Ishikawa (cell line): Measurements from ENCODE around the gene AUTS2.

Experiments
- CEBPB ChIP-seq: IDR thresholded peaks from 2 replicates; pipeline ENCODE4 v1.6.1; 2012
- EP300 ChIP-seq: IDR thresholded peaks from 2 replicates; pipeline ENCODE4 v1.6.1; 2012; ENCODE audit warnings: borderline replicate concordance
- FOXM1 ChIP-seq: IDR thresholded peaks from 2 replicates; pipeline ENCODE4 v1.6.1; 2012; ENCODE audit warnings: low read depth, borderline replicate concordance
- NFIC ChIP-seq: IDR thresholded peaks from 2 replicates; pipeline ENCODE4 v1.6.1; 2012
- RAD21 ChIP-seq: IDR thresholded peaks from 2 replicates; pipeline ENCODE4 v1.6.1; 2012; ENCODE audit warnings: low read depth
- TAF1 ChIP-seq: IDR thresholded peaks from 2 replicates; pipeline ENCODE4 v1.6.1; 2012; ENCODE audit warnings: low read depth, mild to moderate bottlenecking
- YY1 ChIP-seq: IDR thresholded peaks from 2 replicates; pipeline ENCODE4 v1.6.1; 2012; ENCODE audit warnings: low read depth
- ZBTB7A ChIP-seq: IDR thresholded peaks from 2 replicates; pipeline ENCODE4 v1.6.1; 2012; ENCODE audit warnings: low read depth
- TF ChIP-seq, protein P1 (sequence below): IDR thresholded peaks from 2 replicates; pipeline ENCODE4 v1.6.1; 2012; ENCODE audit warnings: low read depth, mild to moderate bottlenecking

DNA sequence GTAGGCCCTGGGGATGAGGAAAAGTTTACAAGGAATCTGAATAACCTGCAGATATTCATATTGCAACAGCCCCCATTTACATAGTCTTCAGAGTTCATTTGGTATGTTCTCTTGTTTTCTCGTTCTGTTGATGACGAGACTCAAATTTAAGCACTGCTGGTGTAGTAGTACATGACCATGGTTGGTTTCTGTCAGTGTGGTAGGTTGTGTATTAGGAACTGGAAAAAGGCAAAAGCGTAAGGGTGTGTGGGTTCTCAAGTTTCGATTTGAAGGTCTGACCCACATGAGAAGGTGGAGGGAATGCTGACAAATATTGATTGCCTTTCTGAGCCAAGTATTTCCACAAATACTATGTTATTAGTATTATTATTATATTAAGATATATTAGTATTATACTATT lies 151.7 kb downstream of the AUTS2 start:
- TF ChIP-seq TAF1 (no peak), EP300 (no peak), ZBTB7A (no peak), FOXM1 (no peak), YY1 (no peak), CEBPB (no peak), NFIC (no peak), RAD21 (no peak)
- TF ChIP-seq, protein P1, sequence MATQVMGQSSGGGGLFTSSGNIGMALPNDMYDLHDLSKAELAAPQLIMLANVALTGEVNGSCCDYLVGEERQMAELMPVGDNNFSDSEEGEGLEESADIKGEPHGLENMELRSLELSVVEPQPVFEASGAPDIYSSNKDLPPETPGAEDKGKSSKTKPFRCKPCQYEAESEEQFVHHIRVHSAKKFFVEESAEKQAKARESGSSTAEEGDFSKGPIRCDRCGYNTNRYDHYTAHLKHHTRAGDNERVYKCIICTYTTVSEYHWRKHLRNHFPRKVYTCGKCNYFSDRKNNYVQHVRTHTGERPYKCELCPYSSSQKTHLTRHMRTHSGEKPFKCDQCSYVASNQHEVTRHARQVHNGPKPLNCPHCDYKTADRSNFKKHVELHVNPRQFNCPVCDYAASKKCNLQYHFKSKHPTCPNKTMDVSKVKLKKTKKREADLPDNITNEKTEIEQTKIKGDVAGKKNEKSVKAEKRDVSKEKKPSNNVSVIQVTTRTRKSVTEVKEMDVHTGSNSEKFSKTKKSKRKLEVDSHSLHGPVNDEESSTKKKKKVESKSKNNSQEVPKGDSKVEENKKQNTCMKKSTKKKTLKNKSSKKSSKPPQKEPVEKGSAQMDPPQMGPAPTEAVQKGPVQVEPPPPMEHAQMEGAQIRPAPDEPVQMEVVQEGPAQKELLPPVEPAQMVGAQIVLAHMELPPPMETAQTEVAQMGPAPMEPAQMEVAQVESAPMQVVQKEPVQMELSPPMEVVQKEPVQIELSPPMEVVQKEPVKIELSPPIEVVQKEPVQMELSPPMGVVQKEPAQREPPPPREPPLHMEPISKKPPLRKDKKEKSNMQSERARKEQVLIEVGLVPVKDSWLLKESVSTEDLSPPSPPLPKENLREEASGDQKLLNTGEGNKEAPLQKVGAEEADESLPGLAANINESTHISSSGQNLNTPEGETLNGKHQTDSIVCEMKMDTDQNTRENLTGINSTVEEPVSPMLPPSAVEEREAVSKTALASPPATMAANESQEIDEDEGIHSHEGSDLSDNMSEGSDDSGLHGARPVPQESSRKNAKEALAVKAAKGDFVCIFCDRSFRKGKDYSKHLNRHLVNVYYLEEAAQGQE: no peak
